Measurements from ENCODE around the gene INO80D. TPM values are rescaled to one million over a fixed set of nuclear protein-coding genes. Genes with fewer than 3 reads are reported as not detected.

The INO80D gene
- total and polyA plus RNA-seq, 2 of the 13 experiments (the other 11 are each of a cell fraction or from before 2014, with no cell fraction given) = 7.6 to 7.9 TPM

GRCh38 chr2:206084439-206084869, 1.5 kb downstream of the INO80D start (continued):
- no peak; the same call in none of the 2 replicates for TF ChIP-seq ZNF280D (CRISPR knock-in tag; IDR thresholded peaks at IDR 0.05)
- TF ChIP-seq MTA1 (CRISPR knock-in tag; IDR thresholded peaks at IDR 0.05; ENCODE audit: borderline replicate concordance) = no peak
- no peak for TF ChIP-seq ZFP1 (CRISPR knock-in tag; IDR thresholded peaks at IDR 0.05)
- peak; percentile 61; the same call in 1 of the 2 replicates for TF ChIP-seq HDAC2 (CRISPR knock-in tag; IDR thresholded peaks at IDR 0.05)
- no peak; the same call in 1 of the 2 replicates for TF ChIP-seq ZBTB20 (CRISPR knock-in tag; IDR thresholded peaks at IDR 0.05; ENCODE audit: borderline replicate concordance, low read depth)
- TF ChIP-seq MYPOP (CRISPR knock-in tag; IDR thresholded peaks at IDR 0.05) = no peak; the same call in 1 of the 2 replicates
- no peak for TF ChIP-seq HMGXB3 (CRISPR knock-in tag; IDR thresholded peaks at IDR 0.05; ENCODE audit: borderline replicate concordance)
- TF ChIP-seq AHDC1 (CRISPR knock-in tag; IDR thresholded peaks at IDR 0.05; ENCODE audit: borderline replicate concordance) = peak; percentile 40; the same call in 1 of the 2 replicates
- TF ChIP-seq AFF4 (CRISPR knock-in tag; IDR thresholded peaks at IDR 0.05) = 0 out of 2 replicates have a peak, but pooled peaks have one; percentile 63

Data from HepG2 (cell line).